Endothelial cell of umbilical vein (primary cell): ENCODE data around the gene SLC35G6. TPM values are rescaled to one million over a fixed set of nuclear protein-coding genes. Genes with fewer than 3 reads are reported as not detected.
"Not testable (repeated sequence)": the region's sequence is repeated elsewhere in the genome, so short reads cannot be mapped to it uniquely, and the experiment has no call there.

Experiments used
- BruUV-seq: library from RNA; stranded (reverse); fragments of 400-500 nt; replicated peaks from 2 replicates; lab custom pipeline; 2021; lab: Mats Ljungman, UMichigan
- CTCF ChIA-PET: fragments of 300-600, 350-600 bp; sonication (Branson Sonifier 250); formaldehyde crosslinking; loops from one replicate; lab custom pipeline; 2021; ENCODE audit warnings: antibody characterized with exemption, inconsistent platforms; lab: Charles Lee
- POLR2A ChIA-PET: fragments of 300-600, 350-600 bp; sonication (Branson Sonifier 250); formaldehyde crosslinking; loops from one replicate; lab custom pipeline; 2021; ENCODE audit warnings: antibody characterized with exemption, inconsistent platforms; lab: Charles Lee
- DNase-seq: peaks from one replicate; pipeline ENCODE4 v3.0.0-alpha.2; 2011; ENCODE audit warnings: low read depth, low spot score
- FAIRE-seq: peaks from 2 replicates; lab custom pipeline; 2011; peaks lifted over from hg19 to GRCh38; lab: Jason Lieb, UNC
- H2AFZ ChIP-seq: 2 replicates; pipeline ENCODE4 v1.6.0; 2012; ENCODE audit warnings: low read depth, low read length, control low read depth, inconsistent platforms
- H3K27ac ChIP-seq: 2 replicates; pipeline ENCODE4 v1.5.1; 2011; ENCODE audit warnings: low read depth, mild to moderate bottlenecking, control low read depth, low read length, moderate library complexity; ENCODE audit not compliant: insufficient read depth
- H3K27me3 ChIP-seq, 2 experiments: 2 replicates each; pipeline versions ENCODE4 v1.6.0 to v1.6.1; 2011; ENCODE audit warnings: low read length in 2 of 2, mixed read lengths in 1 of 2; ENCODE audit not compliant: control insufficient read depth in 2 of 2, insufficient read depth in 2 of 2
- H3K36me3 ChIP-seq, 2 experiments: 2 replicates in 1 of 2; 3 replicates in 1 of 2; pipeline ENCODE4 v1.5.1; 2011; ENCODE audit warnings: low read length in 2 of 2, mild to moderate bottlenecking in 1 of 2, moderate library complexity in 1 of 2; ENCODE audit not compliant: control insufficient read depth in 2 of 2, insufficient read depth in 2 of 2; ENCODE audit errors: extremely low read depth in 1 of 2
- H3K4me1 ChIP-seq: 3 replicates; pipeline ENCODE4 v1.5.1; 2011; ENCODE audit warnings: mild to moderate bottlenecking, low read length; ENCODE audit not compliant: control insufficient read depth, insufficient read depth; ENCODE audit errors: extremely low read depth
- H3K4me2 ChIP-seq: 2 replicates; pipeline ENCODE4 v1.6.1; 2011; ENCODE audit warnings: low read length, control low read depth, mixed read lengths; ENCODE audit not compliant: insufficient read depth
- H3K4me3 ChIP-seq, 3 experiments: fragments of 200-600 bp in 1 of 3; sonication (generic), shearing (Covaris generic) in 1 of 3; replicated peaks in 1 of 3; 2 replicates each; pipeline ENCODE4 v1.5.1; 2011 to 2016; ENCODE audit warnings: control low read depth in 3 of 3, low read length in 3 of 3, mild to moderate bottlenecking in 2 of 3, inconsistent platforms in 1 of 3, low read depth in 1 of 3, moderate library complexity in 1 of 3; ENCODE audit not compliant: insufficient read depth in 1 of 3
- H3K79me2 ChIP-seq: 2 replicates; pipeline ENCODE4 v1.6.0; 2012; ENCODE audit warnings: low read length, inconsistent platforms; ENCODE audit not compliant: control insufficient read depth, insufficient read depth
- H3K9ac ChIP-seq: replicated peaks from 2 replicates; pipeline ENCODE3; 2011; ENCODE audit warnings: low read length, control low read depth; ENCODE audit not compliant: insufficient read depth; ENCODE audit errors: extremely low read depth
- H3K9me1 ChIP-seq: replicated peaks from 3 replicates; pipeline ENCODE4 v1.6.0; 2011; ENCODE audit warnings: mild to moderate bottlenecking, low read length; ENCODE audit not compliant: control insufficient read depth, insufficient read depth; ENCODE audit errors: extremely low read depth
- H3K9me3 ChIP-seq: replicated peaks from 2 replicates; pipeline ENCODE4 v1.5.1; 2012; ENCODE audit warnings: low read length, inconsistent platforms; ENCODE audit not compliant: control insufficient read depth, insufficient read depth
- H4K20me1 ChIP-seq: replicated peaks from 2 replicates; pipeline ENCODE3; 2011; ENCODE audit warnings: mild to moderate bottlenecking, low read length; ENCODE audit not compliant: control insufficient read depth, insufficient read depth; ENCODE audit errors: extremely low read depth
- EZH2 ChIP-seq: IDR thresholded peaks from 2 replicates; pipeline ENCODE4 v1.6.1; 2012; ENCODE audit warnings: borderline replicate concordance, low read depth, mild to moderate bottlenecking, moderate library complexity, low read length, inconsistent platforms; ENCODE audit not compliant: severe bottlenecking
- GATA2 ChIP-seq: IDR thresholded peaks from 2 replicates; pipeline ENCODE4 v1.7.0; 2011; ENCODE audit warnings: low read depth, mild to moderate bottlenecking, moderate library complexity, mixed read lengths, low read length; ENCODE audit not compliant: insufficient read length, insufficient read depth
- POLR2A ChIP-seq: IDR thresholded peaks from 2 replicates; pipeline ENCODE4 v1.6.1; 2012; ENCODE audit warnings: low read depth, mild to moderate bottlenecking, control low read depth, low read length
- POLR2AphosphoS5 ChIP-seq: IDR thresholded peaks from 2 replicates; pipeline ENCODE4 v1.6.1; 2012; ENCODE audit warnings: low read depth, mild to moderate bottlenecking, control low read depth, low read length, moderate library complexity; ENCODE audit not compliant: insufficient read depth
- dilution Hi-C: fragments of 300-500 bp; cut with MboI; formaldehyde crosslinking; loops from one replicate; pipeline ENCODE4 v1.15.0; 2019; ENCODE audit warnings: low sequenced_read_pairs; ENCODE audit not compliant: extremely low pct_ligation_motif_present
- intact Hi-C: fragments of 100-400 bp; cut with micrococcal nuclease; formaldehyde crosslinking; loops from one replicate; pipeline ENCODE4 v1.10.0; 2022
- polyA plus RNA-seq, 4 experiments: library from polyadenylated mRNA; depleted of rRNA in 3 of 4; stranded (reverse) in 3 of 4; unstranded in 1 of 4; fragments of >200 nt; gene quantifications; 2 replicates each; pipeline versions ENCODE4 v1.2.1 to v1.2.3, GENCODE V29; 2011 to 2012; ENCODE audit warnings: missing spikeins in 1 of 4
- total RNA-seq: library from RNA; stranded (reverse); gene quantifications from 2 replicates; pipeline ENCODE4 v1.2.3, GENCODE V29; 2021
- TF ChIP-seq, protein P1 (sequence below), 2 donors: IDR thresholded peaks; 1 replicate in 1 of 2; 2 replicates in 1 of 2; pipeline ENCODE4 v1.5.1; 2011; ENCODE audit warnings: low read length in 2 of 2, mild to moderate bottlenecking in 2 of 2, moderate library complexity in 2 of 2, control low read depth in 1 of 2, inconsistent platforms in 1 of 2, low read depth in 1 of 2; ENCODE audit not compliant: insufficient read depth in 1 of 2; ENCODE audit errors: extremely low read depth in 1 of 2
- TF ChIP-seq, protein P2 (sequence below): IDR thresholded peaks from 2 replicates; pipeline ENCODE4 v1.6.1; 2011; ENCODE audit not compliant: insufficient read depth, insufficient read length

The SLC35G6 gene
- total and polyA plus RNA-seq, 2 donors (not counting 3 experiments of a cell fraction or from before 2014, with no cell fraction given) = not detected

DNA sequence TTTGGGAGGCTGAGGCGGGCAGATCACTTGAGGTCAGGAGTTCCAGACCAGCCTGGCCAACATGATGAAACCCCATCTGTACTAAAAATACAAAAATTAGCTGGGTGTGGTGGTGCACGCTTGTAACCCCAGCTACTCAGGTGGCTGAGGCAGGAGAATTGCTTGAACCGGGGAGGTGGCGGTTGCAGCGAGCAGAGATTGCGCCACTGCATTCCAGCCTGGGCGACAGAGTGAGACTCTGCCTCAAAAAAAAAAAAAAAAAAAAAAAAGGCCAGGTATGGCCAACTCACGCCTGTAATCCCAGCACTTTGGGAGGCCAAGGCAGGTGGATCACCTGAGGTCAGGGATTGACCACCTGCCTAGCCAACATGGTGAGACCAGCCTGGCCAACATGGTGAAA, 6.5 kb upstream of the SLC35G6 start:
- Histone ChIP-seq H3K4me1 (peaks cover 30% of the 10 kb centered on the region), H3K79me2 (peaks cover 68% of the 10 kb centered on the region)
- FAIRE-seq, intact Hi-C loops, BruUV-seq, DNase-seq, H3K27ac ChIP-seq, H2AFZ ChIP-seq, H3K4me3 ChIP-seq, H3K36me3 ChIP-seq, H3K9ac ChIP-seq, H4K20me1 ChIP-seq, H3K9me1 ChIP-seq, H3K9me3 ChIP-seq, H3K4me2 ChIP-seq, H3K27me3 ChIP-seq, dilution Hi-C loops, CTCF ChIA-PET: not testable (repeated sequence)
- POLR2A ChIA-PET = interaction anchor here (0.7 kb wide), 1 partner anchor 9 kb away, joined by 5 read pairs; no protein-coding TSS in a partner anchor

DNA sequence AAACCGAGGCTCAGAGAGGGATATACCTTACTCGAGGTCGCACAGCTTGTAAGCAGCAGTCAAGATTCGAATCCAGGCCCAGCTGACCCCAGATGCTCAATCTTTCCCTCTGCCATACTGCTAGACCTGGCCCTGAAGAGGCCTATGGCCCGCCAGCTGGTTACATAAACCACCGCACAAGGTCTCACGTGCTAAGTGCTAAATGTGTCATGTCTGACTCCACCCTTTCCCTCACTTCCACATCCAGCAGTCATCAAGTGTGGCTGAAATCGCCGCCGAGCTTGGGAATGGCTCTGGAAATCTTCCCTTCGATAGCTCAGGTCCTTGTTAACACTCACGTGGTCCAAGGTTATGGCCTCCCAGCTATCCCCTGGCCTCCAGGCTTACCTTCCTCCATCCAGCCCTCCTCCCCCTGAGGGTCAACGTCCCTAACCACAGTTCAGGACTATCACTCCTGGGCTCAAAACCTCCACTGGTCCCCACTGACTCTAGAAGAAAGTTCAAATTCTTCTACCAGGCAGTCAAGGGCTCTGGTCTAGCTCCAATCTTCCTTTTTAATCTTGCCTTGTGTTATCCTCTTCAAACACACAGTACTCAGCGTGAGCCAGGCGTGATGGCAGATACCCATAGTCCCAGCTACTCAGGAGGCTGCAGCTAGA, 5.4 kb upstream of the SLC35G6 start:
- Histone ChIP-seq H4K20me1 (no peaks in the 10 kb centered on the region), H3K9me1 (no peaks in the 10 kb centered on the region), H3K79me2 (peaks cover 66% of the 10 kb centered on the region), H3K4me3 (no peak overlapping the region), H3K27me3 (no peaks in the 10 kb centered on the region), H3K4me2 (peak overlapping the region; percentile 2), H3K9ac (no peak overlapping the region), H3K4me1 (peaks cover 34% of the 10 kb centered on the region), H3K27ac (peak overlapping the region; percentile 47), H2AFZ (no peak overlapping the region), H3K9me3 (no peaks in the 10 kb centered on the region), H3K36me3 (no peaks in the 10 kb centered on the region)
- dilution Hi-C loops (no loop called here), intact Hi-C loops (loop anchor here (1.0 kb wide), 1 partner anchor 21 kb away; no protein-coding TSS in a partner anchor)
- TF ChIP-seq, protein P1, sequence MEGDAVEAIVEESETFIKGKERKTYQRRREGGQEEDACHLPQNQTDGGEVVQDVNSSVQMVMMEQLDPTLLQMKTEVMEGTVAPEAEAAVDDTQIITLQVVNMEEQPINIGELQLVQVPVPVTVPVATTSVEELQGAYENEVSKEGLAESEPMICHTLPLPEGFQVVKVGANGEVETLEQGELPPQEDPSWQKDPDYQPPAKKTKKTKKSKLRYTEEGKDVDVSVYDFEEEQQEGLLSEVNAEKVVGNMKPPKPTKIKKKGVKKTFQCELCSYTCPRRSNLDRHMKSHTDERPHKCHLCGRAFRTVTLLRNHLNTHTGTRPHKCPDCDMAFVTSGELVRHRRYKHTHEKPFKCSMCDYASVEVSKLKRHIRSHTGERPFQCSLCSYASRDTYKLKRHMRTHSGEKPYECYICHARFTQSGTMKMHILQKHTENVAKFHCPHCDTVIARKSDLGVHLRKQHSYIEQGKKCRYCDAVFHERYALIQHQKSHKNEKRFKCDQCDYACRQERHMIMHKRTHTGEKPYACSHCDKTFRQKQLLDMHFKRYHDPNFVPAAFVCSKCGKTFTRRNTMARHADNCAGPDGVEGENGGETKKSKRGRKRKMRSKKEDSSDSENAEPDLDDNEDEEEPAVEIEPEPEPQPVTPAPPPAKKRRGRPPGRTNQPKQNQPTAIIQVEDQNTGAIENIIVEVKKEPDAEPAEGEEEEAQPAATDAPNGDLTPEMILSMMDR (IDR thresholded peaks at IDR 0.05; ENCODE audit: extremely low read depth in 1 of 2, insufficient read depth in 1 of 2, low read depth in 1 of 2, low read length in 2 of 2) = no peak
- TF ChIP-seq POLR2AphosphoS5 (no peak), POLR2A (no peak), GATA2 (no peak), EZH2 (no peak)
- TF ChIP-seq, protein P2, sequence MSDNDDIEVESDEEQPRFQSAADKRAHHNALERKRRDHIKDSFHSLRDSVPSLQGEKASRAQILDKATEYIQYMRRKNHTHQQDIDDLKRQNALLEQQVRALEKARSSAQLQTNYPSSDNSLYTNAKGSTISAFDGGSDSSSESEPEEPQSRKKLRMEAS = no peak
- POLR2A ChIA-PET = interaction anchor here (0.9 to 1.3 kb wide), 2 partner anchors 8 to 152 kb away, joined by 3 to 5 read pairs; partner anchors contain the start of genes POLR2A and SAT2
- DNase-seq = no peak
- BruUV-seq = no TSS peak
- CTCF ChIA-PET = interaction anchor here (0.7 to 3.0 kb wide), 9 partner anchors 10 to 119 kb away, joined by 3 to 21 read pairs (median 4); no protein-coding TSS in a partner anchor
- FAIRE-seq = peak; percentile 24
